ENCODE data around the gene PRRC2B.

Gene PRRC2B

GRCh38 chr9:131410044-131410491 is 16.2 kb downstream of the PRRC2B start:
- DNase-seq (ENCODE audit: low read depth) = no peak
- H3K4me3 ChIP-seq (ENCODE audit: low read depth, low read length) = no peak overlapping the region
- TF ChIP-seq CTCF (IDR thresholded peaks at IDR 0.05; ENCODE audit: control insufficient read depth, extremely low read depth, insufficient read depth) = no peak

- TF ChIP-seq CTCF (IDR thresholded peaks at IDR 0.05; ENCODE audit: control insufficient read depth, extremely low read depth, insufficient read depth) = no peak
- H3K4me3 ChIP-seq (ENCODE audit: low read depth, low read length) = no peak overlapping the region
- no peak for DNase-seq (ENCODE audit: low read depth)
These were observed 18.1 kb downstream of the PRRC2B start for GRCh38 chr9:131411719-131412681.

GRCh38 chr9:131416509-131416908 is 22.6 kb downstream of the PRRC2B start:
- DNase-seq (ENCODE audit: low read depth) = no peak
- no peak for TF ChIP-seq CTCF (IDR thresholded peaks at IDR 0.05; ENCODE audit: control insufficient read depth, extremely low read depth, insufficient read depth)

GRCh38 chr9:131417264-131418142 is 23.6 kb downstream of the PRRC2B start:
- H3K4me3 ChIP-seq (ENCODE audit: low read depth, low read length) = peak overlapping the region; percentile 4; the same call in 1 of the 2 replicates
- TF ChIP-seq CTCF (IDR thresholded peaks at IDR 0.05; ENCODE audit: control insufficient read depth, extremely low read depth, insufficient read depth) = no peak
- DNase-seq (ENCODE audit: low read depth) = no peak

More at GRCh38 chr9:131416509-131416908, 22.6 kb downstream of the PRRC2B start:
- H3K4me3 ChIP-seq (ENCODE audit: low read depth, low read length) = no peak overlapping the region

- H3K4me3 ChIP-seq (ENCODE audit: low read depth, low read length) = peak overlapping the region; percentile 4; the same call in 1 of the 2 replicates
- no peak for TF ChIP-seq CTCF (IDR thresholded peaks at IDR 0.05; ENCODE audit: control insufficient read depth, extremely low read depth, insufficient read depth)
- DNase-seq (ENCODE audit: low read depth) = peak; percentile 85
These were observed 24.5 kb downstream of the PRRC2B start for GRCh38 chr9:131418143-131419025.

Measured in LNCaP clone FGC (cell line).